ENCODE measurements around the gene SDHA.

GRCh38 chr5:190366-191035, 27.6 kb upstream of the SDHA start:
- no peak for TF ChIP-seq CHD2 (IDR thresholded peaks at IDR 0.05; ENCODE audit: low read length, partially characterized antibody)
- TF ChIP-seq RNF2 (IDR thresholded peaks at IDR 0.05; ENCODE audit: borderline replicate concordance, low read depth), result no peak
